Spleen (tissue), 7 donors: ENCODE data around the gene MX2.

Source experiments
- CTCF ChIP-seq, 11 experiments: fragments of 200-600 bp in 7 of 11; fragments of 450-650 bp in 4 of 11; sonication (generic) in 4 of 11; IDR thresholded peaks in 8 of 11; conservative IDR thresholded peaks in 3 of 11; 1 replicate in 7 of 11; 2 replicates in 4 of 11; pipeline versions ENCODE4 v1.4.0 to v1.8.0; 2016 to 2021; ENCODE audit warnings: antibody characterized with exemption in 11 of 11, inconsistent platforms in 4 of 11, mild to moderate bottlenecking in 1 of 11
- POLR2A ChIP-seq, 3 donors: fragments of 450-650 bp; IDR thresholded peaks; one replicate each; pipeline ENCODE4 v1.5.1; 2017; ENCODE audit warnings: antibody characterized with exemption in 3 of 3, mild to moderate bottlenecking in 1 of 3
- POLR2AphosphoS5 ChIP-seq, 3 donors: sonication (generic); formaldehyde crosslinking; IDR thresholded peaks; one replicate each; pipeline ENCODE4 v1.5.1; 2017; ENCODE audit warnings: antibody characterized with exemption in 3 of 3
- donor health status: DM: no; HTN: no; CAD: no; lungs with moderate emphysema.
- donor health status: DM: no; HTN: no; CAD: no.
- donor health status: DM: no; HTN: no; CAD: no.

- TF ChIP-seq POLR2AphosphoS5 (IDR thresholded peaks at IDR 0.05) (no peak), CTCF (IDR thresholded peaks at IDR 0.05 in 8 of 11, conservative IDR thresholded peaks at IDR 0.05 in 3 of 11) (no peak), POLR2A (IDR thresholded peaks at IDR 0.05) (no peak)
Measured at GRCh38 chr21:41319273-41319672, 42.6 kb upstream of the MX2 start.
